ENCODE measurements around the gene PLA2R1. TPM values are rescaled to one million over a fixed set of nuclear protein-coding genes. Genes with fewer than 3 reads are reported as not detected.

Gene PLA2R1
- polyA plus RNA-seq (2012; rRNA removed), result not detected in 2 replicates
- not detected in 2 replicates for polyA plus RNA-seq (2012; cell fraction: cytosol; rRNA removed)
- 0.01 TPM in 1 of 2 replicates, not detected in the other for polyA plus RNA-seq (2012; cell fraction: nucleus; rRNA removed)

DNA sequence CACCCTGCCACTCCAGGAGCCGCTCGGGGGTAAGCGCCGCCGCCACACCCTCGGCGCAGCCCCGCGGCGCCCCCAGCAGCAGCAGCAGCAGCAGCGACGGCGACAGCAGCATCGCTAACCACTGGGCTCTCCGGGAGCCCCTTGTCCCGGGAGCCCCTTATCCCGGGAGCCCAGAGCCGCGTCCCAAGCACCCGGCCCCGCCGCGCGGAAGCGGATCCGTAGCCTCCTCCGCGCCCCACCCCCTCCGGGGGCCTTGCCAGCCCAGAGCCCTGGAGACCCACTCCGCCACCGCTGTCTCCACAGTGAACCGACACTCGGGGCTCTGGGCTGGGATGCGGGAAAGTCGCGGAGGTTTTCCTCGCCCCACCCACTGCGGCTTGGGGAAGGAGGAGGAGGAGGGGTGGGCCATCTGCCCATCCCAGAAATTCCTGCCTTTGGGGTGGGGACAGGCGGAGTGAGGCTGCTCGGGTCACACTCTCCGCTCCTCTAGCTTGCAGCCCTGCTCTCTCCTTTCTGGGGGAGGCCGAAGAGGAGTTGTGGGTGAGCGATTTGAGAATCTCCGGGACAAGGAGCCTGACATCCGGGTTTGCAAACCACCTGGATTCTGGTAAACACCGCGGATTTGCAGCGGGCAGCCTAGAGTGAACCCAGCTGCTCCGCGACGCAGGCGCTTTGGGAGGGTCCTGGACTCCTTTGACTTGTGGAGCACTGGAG is at the start of gene PLA2R1:
Gene PLA2R1 (minus strand): TSS at position 324 of the 714 bp plus-strand sequence. CDS start 212 bp downstream, at position 112.
- WGBS (ENCODE audit: low lambda C conversion rate), result 89% methylated on average over 20 of the region's 52 CpGs
- Histone ChIP-seq H3K4me1 (ENCODE audit: control insufficient read depth in 1 of 2, insufficient read depth in 2 of 2, low read depth in 1 of 2, low read length in 1 of 2) (peaks cover 0 to 16% of the 10 kb centered on the region in 2 experiments; a peak in 2 of 4 replicates), H3K27me3 (ENCODE audit: insufficient read depth) (no peaks in the 10 kb centered on the region), H3K9ac (no peak within 1 kb of the TSS), H3K36me3 (replicated peaks in 1 of 2; ENCODE audit: control insufficient read depth in 1 of 2, insufficient read depth in 2 of 2, low read length in 1 of 2) (no peaks in the 10 kb centered on the region), H3K79me2 (ENCODE audit: insufficient read depth) (no peaks in the 10 kb centered on the region), H3F3A (replicated peaks; ENCODE audit: insufficient read depth) (no peaks in the 10 kb centered on the region), H4K20me1 (ENCODE audit: insufficient read depth) (no peaks in the 10 kb centered on the region), H3K9me2 (no peaks in the 10 kb centered on the region), H3K4me2 (no peak within 1 kb of the TSS), H3K9me3 (no peaks in the 10 kb centered on the region), H2AFZ (ENCODE audit: low read depth) (no peak within 1 kb of the TSS), H3K4me3 (ENCODE audit: low read depth in 2 of 2, low read length in 1 of 2) (no peak within 1 kb of the TSS), H3K27ac (ENCODE audit: low read depth in 2 of 2, low read length in 1 of 2) (no peak within 1 kb of the TSS)
- ChIA-PET CTCF (interaction anchor here (0.6 kb wide), 1 partner anchor 88 kb away, joined by 3 read pairs; no protein-coding TSS in a partner anchor), POLR2A (no interaction called here)
- TF ChIP-seq RCOR1 (IDR thresholded peaks at IDR 0.05; ENCODE audit: low read length), result no peak
- TF ChIP-seq, protein P1, sequence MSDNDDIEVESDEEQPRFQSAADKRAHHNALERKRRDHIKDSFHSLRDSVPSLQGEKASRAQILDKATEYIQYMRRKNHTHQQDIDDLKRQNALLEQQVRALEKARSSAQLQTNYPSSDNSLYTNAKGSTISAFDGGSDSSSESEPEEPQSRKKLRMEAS (IDR thresholded peaks at IDR 0.05; ENCODE audit: low read depth), result no peak
- TF ChIP-seq CHD2 (IDR thresholded peaks at IDR 0.05; ENCODE audit: low read length, partially characterized antibody), result no peak
- TF ChIP-seq FOXM1 (IDR thresholded peaks at IDR 0.05; ENCODE audit: low read depth), result no peak
- TF ChIP-seq SIN3A (IDR thresholded peaks at IDR 0.05; ENCODE audit: borderline replicate concordance, low read depth, low read length), result no peak
- TF ChIP-seq RXRA (IDR thresholded peaks at IDR 0.05; ENCODE audit: borderline replicate concordance, low read depth), result no peak
- TF ChIP-seq MEF2A (IDR thresholded peaks at IDR 0.05; ENCODE audit: borderline replicate concordance, low read depth), result no peak
- TF ChIP-seq, protein P2, sequence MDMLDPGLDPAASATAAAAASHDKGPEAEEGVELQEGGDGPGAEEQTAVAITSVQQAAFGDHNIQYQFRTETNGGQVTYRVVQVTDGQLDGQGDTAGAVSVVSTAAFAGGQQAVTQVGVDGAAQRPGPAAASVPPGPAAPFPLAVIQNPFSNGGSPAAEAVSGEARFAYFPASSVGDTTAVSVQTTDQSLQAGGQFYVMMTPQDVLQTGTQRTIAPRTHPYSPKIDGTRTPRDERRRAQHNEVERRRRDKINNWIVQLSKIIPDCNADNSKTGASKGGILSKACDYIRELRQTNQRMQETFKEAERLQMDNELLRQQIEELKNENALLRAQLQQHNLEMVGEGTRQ (IDR thresholded peaks at IDR 0.05; ENCODE audit: borderline replicate concordance, low read depth, low read length), result no peak
- TF ChIP-seq RFX5 (IDR thresholded peaks at IDR 0.05; ENCODE audit: low read length), result no peak
- no peak for TF ChIP-seq FOXJ3 (CRISPR knock-in tag; IDR thresholded peaks at IDR 0.05)
- no peak for DNase-seq

DNA sequence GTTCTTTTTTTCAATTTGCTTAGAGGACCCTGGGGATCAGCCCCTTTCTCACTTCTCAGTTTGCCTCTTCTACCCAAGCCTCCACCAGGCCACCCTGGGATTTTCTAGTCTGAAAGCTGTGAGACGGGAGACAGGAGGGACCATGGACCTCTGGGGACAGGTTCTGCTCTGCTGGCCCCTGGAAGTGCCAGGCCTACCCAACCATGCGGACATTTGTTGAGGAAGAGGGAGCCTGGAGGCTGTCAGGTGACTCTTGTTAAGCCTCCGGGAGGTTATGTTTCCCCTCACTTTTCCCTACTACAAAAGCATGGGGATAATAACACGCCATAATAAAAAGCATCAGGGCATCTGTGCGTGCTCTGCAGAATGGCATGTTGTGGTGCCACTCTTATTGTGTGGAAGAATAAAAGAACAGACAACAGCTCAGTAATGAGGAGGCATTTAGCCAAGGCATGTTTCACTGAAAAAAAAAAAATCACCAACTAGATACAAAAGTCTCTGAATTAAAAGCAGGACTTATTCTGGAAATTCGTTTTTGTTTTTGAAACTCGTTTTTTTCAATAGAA is 48.3 kb upstream of the PLA2R1 start:
- Histone ChIP-seq H3K4me3 (ENCODE audit: low read depth in 2 of 2, low read length in 1 of 2) (no peak overlapping the region), H3K27ac (ENCODE audit: low read depth in 2 of 2, low read length in 1 of 2) (peak overlapping the region in 1 of 2 experiments; percentile 58; a peak in 1 of 4 replicates), H3K9me3 (no peaks in the 10 kb centered on the region), H3K4me2 (no peak overlapping the region), H3K36me3 (replicated peaks in 1 of 2; ENCODE audit: control insufficient read depth in 1 of 2, insufficient read depth in 2 of 2, low read length in 1 of 2) (no peaks in the 10 kb centered on the region), H4K20me1 (ENCODE audit: insufficient read depth) (no peaks in the 10 kb centered on the region), H3K27me3 (ENCODE audit: insufficient read depth) (no peaks in the 10 kb centered on the region), H2AFZ (ENCODE audit: low read depth) (peak overlapping the region; percentile 32; the same call in 1 of the 2 replicates), H3K9ac (no peak overlapping the region), H3K4me1 (ENCODE audit: control insufficient read depth in 1 of 2, insufficient read depth in 2 of 2, low read depth in 1 of 2, low read length in 1 of 2) (peaks cover 5 to 7% of the 10 kb centered on the region in 2 experiments; a peak in 2 of 4 replicates), H3K79me2 (ENCODE audit: insufficient read depth) (no peaks in the 10 kb centered on the region), H3F3A (replicated peaks; ENCODE audit: insufficient read depth) (no peaks in the 10 kb centered on the region), H3K9me2 (no peaks in the 10 kb centered on the region)
- TF ChIP-seq EP300 (IDR thresholded peaks at IDR 0.05; ENCODE audit: borderline replicate concordance in 1 of 2, low read depth in 1 of 2, low read length in 1 of 2) (peak in 1 of 2 experiments; percentile 15; a peak in 1 of 4 replicates), TAF1 (IDR thresholded peaks at IDR 0.05; ENCODE audit: borderline replicate concordance, low read depth, low read length) (no peak), ELF1 (IDR thresholded peaks at IDR 0.05) (no peak), RXRA (IDR thresholded peaks at IDR 0.05; ENCODE audit: borderline replicate concordance, low read depth) (no peak)
- TF ChIP-seq, protein P3, sequence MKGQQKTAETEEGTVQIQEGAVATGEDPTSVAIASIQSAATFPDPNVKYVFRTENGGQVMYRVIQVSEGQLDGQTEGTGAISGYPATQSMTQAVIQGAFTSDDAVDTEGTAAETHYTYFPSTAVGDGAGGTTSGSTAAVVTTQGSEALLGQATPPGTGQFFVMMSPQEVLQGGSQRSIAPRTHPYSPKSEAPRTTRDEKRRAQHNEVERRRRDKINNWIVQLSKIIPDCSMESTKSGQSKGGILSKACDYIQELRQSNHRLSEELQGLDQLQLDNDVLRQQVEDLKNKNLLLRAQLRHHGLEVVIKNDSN (IDR thresholded peaks at IDR 0.05; ENCODE audit: borderline replicate concordance, low read depth), result no peak
- 69% methylated on average over 6 of the region's 7 CpGs for WGBS (ENCODE audit: low lambda C conversion rate)
- DNase-seq, result peak; percentile 13
- POLR2A ChIA-PET, result no interaction called here
- CTCF ChIA-PET, result interaction anchor here (0.6 to 2.9 kb wide), 51 partner anchors 7 to 955 kb away, joined by 3 to 51 read pairs (median 5); no protein-coding TSS in a partner anchor

Measured in SK-N-SH (cell line).